Upper lobe of right lung (tissue), 1 donor: ENCODE results near the gene TMEM117. TPM values are rescaled to one million over a fixed set of nuclear protein-coding genes. Genes with fewer than 3 reads are reported as not detected.
"Not testable (repeated sequence)": the region's sequence is repeated elsewhere in the genome, so short reads cannot be mapped to it uniquely, and the experiment has no call there.

ENCODE experiments used
- ATAC-seq: fragments of 200-7000 bp; cut with Tn5 transposase; one replicate; pipeline ENCODE4 v1.9.1; 2020; ENCODE audit warnings: mild to moderate bottlenecking, moderate library complexity
- DNase-seq: peaks from one replicate; pipeline ENCODE4 v3.0.0-alpha.2; 2020
- H3K27ac ChIP-seq: fragments of 200-600 bp; one replicate; pipeline ENCODE4 v1.8.0; 2022
- H3K27me3 ChIP-seq: fragments of 200-600 bp; one replicate; pipeline ENCODE4 v1.8.0; 2022; ENCODE audit warnings: mild to moderate bottlenecking
- H3K36me3 ChIP-seq: fragments of 200-600 bp; one replicate; pipeline ENCODE4 v1.8.0; 2022
- H3K4me1 ChIP-seq: fragments of 200-600 bp; one replicate; pipeline ENCODE4 v1.8.0; 2022
- H3K4me3 ChIP-seq: fragments of 200-600 bp; one replicate; pipeline ENCODE4 v1.8.0; 2022; ENCODE audit warnings: mild to moderate bottlenecking
- H3K9me3 ChIP-seq: fragments of 200-600 bp; one replicate; pipeline ENCODE4 v1.8.0; 2022
- intact Hi-C: fragments of 100-400 bp; cut with DNase I; formaldehyde crosslinking; loops from one replicate; pipeline ENCODE4 v1.11.0; 2022
- total RNA-seq: library from RNA; stranded (reverse); fragmentation: NEBNext Ultra II Directional; extraction: Animal tissue kit (Norgen Biotek cat#: 25700); gene quantifications from one replicate; pipeline ENCODE4 v1.2.1, GENCODE V29; 2021
- TF ChIP-seq, protein P1 (sequence below): fragments of 200-600 bp; IDR thresholded peaks from one replicate; pipeline ENCODE4 v1.8.0; 2022; ENCODE audit warnings: antibody characterized with exemption
- donor health status: DM: no; HTN: yes; CAD: no; lungs with severe emphysema.

TMEM117 gene
- total RNA-seq, 1 donor from 2014 or later = 4.6 TPM

DNA sequence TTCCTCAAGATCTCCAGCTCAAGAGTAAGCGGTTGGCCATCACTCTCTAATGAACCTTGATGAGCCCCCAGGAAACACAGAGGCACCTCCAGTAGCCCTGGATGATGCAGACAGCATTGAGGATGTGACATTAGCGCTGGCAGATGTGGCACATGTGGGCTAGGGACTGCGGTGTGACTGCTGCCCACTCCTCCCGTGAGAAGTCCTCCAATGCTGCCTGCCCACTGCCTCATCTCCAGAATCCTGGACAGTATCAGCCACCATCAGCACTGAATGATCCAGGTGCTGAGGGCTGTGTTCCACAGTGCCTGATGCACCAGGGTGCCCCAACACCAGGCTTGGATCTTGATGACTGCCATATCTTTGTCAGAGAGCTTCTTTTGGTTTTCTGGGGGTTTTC is 412.6 kb downstream of the TMEM117 start:
- TF ChIP-seq, protein P1, sequence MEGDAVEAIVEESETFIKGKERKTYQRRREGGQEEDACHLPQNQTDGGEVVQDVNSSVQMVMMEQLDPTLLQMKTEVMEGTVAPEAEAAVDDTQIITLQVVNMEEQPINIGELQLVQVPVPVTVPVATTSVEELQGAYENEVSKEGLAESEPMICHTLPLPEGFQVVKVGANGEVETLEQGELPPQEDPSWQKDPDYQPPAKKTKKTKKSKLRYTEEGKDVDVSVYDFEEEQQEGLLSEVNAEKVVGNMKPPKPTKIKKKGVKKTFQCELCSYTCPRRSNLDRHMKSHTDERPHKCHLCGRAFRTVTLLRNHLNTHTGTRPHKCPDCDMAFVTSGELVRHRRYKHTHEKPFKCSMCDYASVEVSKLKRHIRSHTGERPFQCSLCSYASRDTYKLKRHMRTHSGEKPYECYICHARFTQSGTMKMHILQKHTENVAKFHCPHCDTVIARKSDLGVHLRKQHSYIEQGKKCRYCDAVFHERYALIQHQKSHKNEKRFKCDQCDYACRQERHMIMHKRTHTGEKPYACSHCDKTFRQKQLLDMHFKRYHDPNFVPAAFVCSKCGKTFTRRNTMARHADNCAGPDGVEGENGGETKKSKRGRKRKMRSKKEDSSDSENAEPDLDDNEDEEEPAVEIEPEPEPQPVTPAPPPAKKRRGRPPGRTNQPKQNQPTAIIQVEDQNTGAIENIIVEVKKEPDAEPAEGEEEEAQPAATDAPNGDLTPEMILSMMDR = no peak
- H3K4me1 ChIP-seq = no peaks in the 10 kb centered on the region
- intact Hi-C loops = no loop called here
- H3K9me3 ChIP-seq = no peaks in the 10 kb centered on the region
- no peak overlapping the region for H3K27ac ChIP-seq
- no peaks in the 10 kb centered on the region for H3K36me3 ChIP-seq
- DNase-seq (no peak), ATAC-seq (no peak)
- no peaks in the 10 kb centered on the region for H3K27me3 ChIP-seq
- no peak overlapping the region for H3K4me3 ChIP-seq

- ATAC-seq, DNase-seq, H3K27ac ChIP-seq, H3K4me3 ChIP-seq, intact Hi-C loops, H3K36me3 ChIP-seq, H3K27me3 ChIP-seq, H3K4me1 ChIP-seq, H3K9me3 ChIP-seq: not testable (repeated sequence)
Measured at GRCh38 chr12:44250440-44250839, 414.6 kb downstream of the TMEM117 start.

GRCh38 chr12:44253338-44253856 is 417.5 kb downstream of the TMEM117 start:
- Histone ChIP-seq H3K9me3 (no peaks in the 10 kb centered on the region), H3K27me3 (no peaks in the 10 kb centered on the region), H3K4me3 (no peak overlapping the region), H3K4me1 (no peaks in the 10 kb centered on the region), H3K27ac (no peak overlapping the region), H3K36me3 (no peaks in the 10 kb centered on the region)
- TF ChIP-seq, protein P1 = no peak
- ATAC-seq (no peak), DNase-seq (no peak)
- intact Hi-C loops = no loop called here

GRCh38 chr12:44258246-44258645 is 422.4 kb downstream of the TMEM117 start:
- no peak for ATAC-seq

DNA sequence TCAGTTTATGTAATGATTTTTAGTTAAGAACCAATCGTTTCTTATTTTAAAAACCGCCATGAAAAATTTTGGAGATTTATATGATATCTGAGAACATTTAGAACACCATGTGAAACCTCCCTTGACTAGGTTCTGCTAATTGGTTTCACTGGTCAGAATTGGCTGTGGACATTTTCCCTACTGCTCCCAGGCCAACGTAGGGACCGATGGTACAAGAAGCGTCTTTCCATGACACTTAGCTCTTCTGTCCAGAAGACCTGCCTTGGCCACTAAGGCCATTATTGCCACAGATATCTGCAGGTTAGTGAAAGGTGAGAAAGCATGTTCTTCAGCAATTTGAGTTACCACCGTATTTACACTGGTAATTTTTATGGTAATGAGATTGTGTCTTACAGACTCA is 424.0 kb downstream of the TMEM117 start:
- Histone ChIP-seq H3K4me3 (no peak overlapping the region), H3K36me3 (no peaks in the 10 kb centered on the region), H3K4me1 (no peaks in the 10 kb centered on the region), H3K27ac (no peak overlapping the region), H3K27me3 (no peaks in the 10 kb centered on the region), H3K9me3 (no peaks in the 10 kb centered on the region)
- TF ChIP-seq, protein P1 = no peak
- intact Hi-C loops = no loop called here
- no peak for DNase-seq
- ATAC-seq = no peak

More at GRCh38 chr12:44258246-44258645, 422.4 kb downstream of the TMEM117 start:
- TF ChIP-seq, protein P1 = no peak
- Histone ChIP-seq H3K27ac (no peak overlapping the region), H3K36me3 (no peaks in the 10 kb centered on the region), H3K9me3 (no peaks in the 10 kb centered on the region), H3K27me3 (no peaks in the 10 kb centered on the region), H3K4me1 (no peaks in the 10 kb centered on the region), H3K4me3 (no peak overlapping the region)
- intact Hi-C loops = no loop called here
- DNase-seq = no peak

DNA sequence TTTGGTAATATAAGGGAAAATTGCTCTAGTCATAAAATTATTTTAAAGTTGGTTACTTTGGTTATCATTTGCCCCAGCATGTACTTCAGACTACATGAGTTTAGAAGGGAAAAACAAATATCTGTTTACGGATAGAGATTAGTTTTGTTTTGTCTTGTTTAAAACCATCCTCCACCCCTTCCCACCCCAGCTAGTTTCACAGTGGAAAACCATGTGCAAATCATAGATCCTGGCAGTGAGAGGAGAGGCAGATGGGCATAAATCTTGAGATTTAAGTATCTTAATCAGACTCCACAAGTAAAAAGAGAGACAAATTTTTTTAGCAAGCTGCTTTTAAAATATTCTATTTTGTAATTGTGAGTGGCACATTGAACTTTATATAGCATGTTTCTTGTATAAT is 424.7 kb downstream of the TMEM117 start:
- no peaks in the 10 kb centered on the region for H3K27me3 ChIP-seq
- intact Hi-C loops = no loop called here
- H3K9me3 ChIP-seq = no peaks in the 10 kb centered on the region
- TF ChIP-seq, protein P1 = no peak
- H3K36me3 ChIP-seq = no peaks in the 10 kb centered on the region
- no peak for DNase-seq
- no peaks in the 10 kb centered on the region for H3K4me1 ChIP-seq
- ATAC-seq = no peak
- H3K27ac ChIP-seq = no peak overlapping the region
- no peak overlapping the region for H3K4me3 ChIP-seq
